ENCODE results near the gene MAN2B2. TPM values are rescaled to one million over a fixed set of nuclear protein-coding genes. Genes with fewer than 3 reads are reported as not detected.

MAN2B2 gene
- total and polyA plus RNA-seq, 7 donors = 1.8 to 6.6 (median 3.2) TPM

- Histone ChIP-seq H3K4me3 (no peak overlapping the region), H3K4me1 (no peaks in the 10 kb centered on the region), H3K36me3 (ENCODE audit: insufficient read depth in 1 of 2, low read depth in 1 of 2) (peaks cover 0 to 29% of the 10 kb centered on the region in 2 donors), H3K27ac (no peak overlapping the region), H3K9me3 (no peaks in the 10 kb centered on the region), H3K27me3 (ENCODE audit: insufficient read depth in 3 of 3, low read length in 2 of 3) (no peaks in the 10 kb centered on the region)
- TF ChIP-seq CTCF (IDR thresholded peaks at IDR 0.05) = no peak
- intact Hi-C loops (cut with DNase I) = no loop called here
- ATAC-seq (no peak), DNase-seq (no peak)
- WGBS, 3 donors = 81 to 90% (median 88%) methylated on average over 17 of the region's 17 CpGs
Observed at GRCh38 chr4:6613676-6614651, 39.0 kb downstream of the MAN2B2 start.

GRCh38 chr4:6614701-6615230 lies 39.8 kb downstream of the MAN2B2 start:
- H3K36me3 ChIP-seq (ENCODE audit: insufficient read depth in 1 of 2, low read depth in 1 of 2) = peaks cover 0 to 32% of the 10 kb centered on the region in 2 donors
- no peak for ATAC-seq
- no peaks in the 10 kb centered on the region for H3K4me1 ChIP-seq
- intact Hi-C loops (cut with DNase I) = no loop called here
- no peak for DNase-seq
- no peaks in the 10 kb centered on the region for H3K9me3 ChIP-seq
- TF ChIP-seq CTCF (IDR thresholded peaks at IDR 0.05) = no peak
- no peak overlapping the region for H3K27ac ChIP-seq
- WGBS, 3 donors = 75 to 88% (median 85%) methylated on average over 11 of the region's 11 CpGs
- no peak overlapping the region for H3K4me3 ChIP-seq
- H3K27me3 ChIP-seq (ENCODE audit: insufficient read depth in 3 of 3, low read length in 2 of 3) = no peaks in the 10 kb centered on the region

GRCh38 chr4:6616087-6616995 lies 41.4 kb downstream of the MAN2B2 start:
- Histone ChIP-seq H3K27ac (no peak overlapping the region), H3K27me3 (ENCODE audit: insufficient read depth in 3 of 3, low read length in 2 of 3) (no peaks in the 10 kb centered on the region), H3K4me1 (no peaks in the 10 kb centered on the region), H3K36me3 (ENCODE audit: insufficient read depth in 1 of 2, low read depth in 1 of 2) (peaks cover 0 to 21% of the 10 kb centered on the region in 2 donors), H3K4me3 (no peak overlapping the region), H3K9me3 (no peaks in the 10 kb centered on the region)
- DNase-seq (no peak), ATAC-seq (no peak)
- 95 to 98% (median 96%) methylated on average over 18 of the region's 18 CpGs for WGBS, 3 donors
- intact Hi-C loops (cut with DNase I) = no loop called here
- TF ChIP-seq CTCF (IDR thresholded peaks at IDR 0.05) = no peak

- H3K36me3 ChIP-seq (ENCODE audit: insufficient read depth in 1 of 2, low read depth in 1 of 2) = peaks cover 0 to 19% of the 10 kb centered on the region in 2 donors
- 95 to 97% (median 96%) methylated on average over 10 of the region's 10 CpGs for WGBS, 3 donors
- DNase-seq = no peak
Observed at GRCh38 chr4:6617246-6617645, 42.3 kb downstream of the MAN2B2 start.

More at GRCh38 chr4:6617246-6617645, 42.3 kb downstream of the MAN2B2 start:
- ATAC-seq = no peak
- no peaks in the 10 kb centered on the region for H3K4me1 ChIP-seq
- no peak overlapping the region for H3K27ac ChIP-seq
- no peak for TF ChIP-seq CTCF (IDR thresholded peaks at IDR 0.05)
- no peak overlapping the region for H3K4me3 ChIP-seq
- intact Hi-C loops (cut with DNase I) = no loop called here
- no peaks in the 10 kb centered on the region for H3K9me3 ChIP-seq
- H3K27me3 ChIP-seq (ENCODE audit: insufficient read depth in 3 of 3, low read length in 2 of 3) = no peaks in the 10 kb centered on the region

All from psoas muscle (tissue), 8 donors.